GM23338 (cell line): ENCODE data around the gene PTPN21. TPM values are rescaled to one million over a fixed set of nuclear protein-coding genes. Genes with fewer than 3 reads are reported as not detected.

Source experiments
- ATAC-seq: fragments of 200-7000 bp; cut with Tn5 transposase; 3 replicates; pipeline ENCODE4 v1.9.1; 2020
- DNase-seq: peaks from one replicate; pipeline ENCODE4 v3.0.0-alpha.2; 2015; ENCODE audit warnings: low spot score
- H2AFZ ChIP-seq: fragments of 200-600 bp; sonication (generic); 2 replicates; pipeline ENCODE4 v1.8.0; 2016; ENCODE audit warnings: antibody characterized with exemption, mild to moderate bottlenecking, moderate library complexity
- H3F3A ChIP-seq: fragments of 200-600 bp; sonication (generic); replicated peaks from 2 replicates; pipeline ENCODE4 v1.8.0; 2017; ENCODE audit warnings: antibody characterized with exemption, mixed run types, low read depth
- H3K27ac ChIP-seq: fragments of 200-600 bp; sonication (generic); 2 replicates; pipeline ENCODE4 v1.6.1; 2016; ENCODE audit warnings: low read depth
- H3K27me3 ChIP-seq: fragments of 200-600 bp; sonication (generic); 2 replicates; pipeline ENCODE4 v1.8.0; 2016; ENCODE audit warnings: mild to moderate bottlenecking, mixed run types, moderate library complexity; ENCODE audit not compliant: insufficient read depth
- H3K36me3 ChIP-seq: fragments of 200-600 bp; sonication (generic); 2 replicates; pipeline ENCODE4 v1.8.0; 2016; ENCODE audit warnings: mild to moderate bottlenecking; ENCODE audit not compliant: insufficient read depth
- H3K4me1 ChIP-seq: fragments of 200-600 bp; sonication (generic); 2 replicates; pipeline ENCODE4 v1.8.0; 2016; ENCODE audit warnings: mild to moderate bottlenecking, moderate library complexity; ENCODE audit not compliant: insufficient read depth
- H3K4me2 ChIP-seq: fragments of 200-600 bp; sonication (generic); 2 replicates; pipeline ENCODE4 v1.7.1; 2017; ENCODE audit warnings: mixed run types
- H3K4me3 ChIP-seq: fragments of 200-600 bp; sonication (generic); 2 replicates; pipeline ENCODE4 v1.6.1; 2016; ENCODE audit warnings: mixed run types
- H3K79me2 ChIP-seq: fragments of 200-600 bp; sonication (generic); replicated peaks from 2 replicates; pipeline ENCODE4 v1.8.0; 2017; ENCODE audit warnings: mild to moderate bottlenecking; ENCODE audit not compliant: insufficient read depth
- H3K9me2 ChIP-seq: fragments of 200-600 bp; sonication (generic); 2 replicates; pipeline ENCODE4 v1.8.0; 2017; ENCODE audit not compliant: insufficient read depth
- H4K20me1 ChIP-seq: fragments of 200-600 bp; sonication (generic); replicated peaks from 2 replicates; pipeline ENCODE4 v1.8.0; 2017; ENCODE audit warnings: mild to moderate bottlenecking; ENCODE audit not compliant: insufficient read depth
- H3K27ac Mint-ChIP-seq: 2 replicates; pipeline ENCODE4 v1.8.0; 2020; ENCODE audit warnings: inconsistent platforms, mild to moderate bottlenecking, moderate library complexity, mixed read lengths
- H3K27me3 Mint-ChIP-seq: 3 replicates; pipeline ENCODE4 v1.8.0; 2022; ENCODE audit warnings: low read depth, mild to moderate bottlenecking, moderate library complexity, mixed read lengths, inconsistent platforms; ENCODE audit not compliant: insufficient read depth, poor library complexity
- H3K36me3 Mint-ChIP-seq: 3 replicates; pipeline ENCODE4 v1.8.0; 2021; ENCODE audit warnings: low read depth, mild to moderate bottlenecking, inconsistent platforms, moderate library complexity, mixed read lengths
- H3K4me1 Mint-ChIP-seq: 3 replicates; pipeline ENCODE4 v1.8.0; 2020; ENCODE audit warnings: mild to moderate bottlenecking, inconsistent platforms, mixed read lengths
- H3K4me3 Mint-ChIP-seq: 3 replicates; pipeline ENCODE4 v1.8.0; 2021; ENCODE audit warnings: moderate library complexity, mild to moderate bottlenecking, inconsistent platforms, mixed read lengths
- H3K9me3 Mint-ChIP-seq: 3 replicates; pipeline ENCODE4 v1.8.0; 2020; ENCODE audit warnings: moderate library complexity, mild to moderate bottlenecking, inconsistent platforms, mixed read lengths
- POLR2AphosphoS5 ChIP-seq: IDR thresholded peaks from 2 replicates; pipeline ENCODE4 v1.6.1; 2016; ENCODE audit warnings: antibody characterized with exemption, low read depth
- STAT1 ChIP-seq: IDR thresholded peaks from one replicate; pipeline ENCODE4 v1.6.1; 2016; ENCODE audit warnings: antibody characterized with exemption; ENCODE audit not compliant: unreplicated experiment
- ZNF114 ChIP-seq: fragments of 250-450 bp; sonication (Bioruptor Pico); IDR thresholded peaks from 2 replicates; pipeline ENCODE4 v1.5.0; 2020; ENCODE audit warnings: mild to moderate bottlenecking, moderate library complexity
- polyA plus RNA-seq: library from polyadenylated mRNA; unstranded; fragments of >200 nt; fragmentation: Nextera tagmentation; extraction: Ambion mirVana; gene quantifications from 2 replicates; pipeline ENCODE4 v1.2.1, GENCODE V29; 2016
- total RNA-seq: library from RNA; depleted of rRNA; stranded (reverse); fragments of >200 nt; shearing (Covaris generic); gene quantifications from 2 replicates; pipeline ENCODE4 v1.2.3, GENCODE V29; 2014
- TF ChIP-seq, protein P1 (sequence below): IDR thresholded peaks from one replicate; pipeline ENCODE4 v1.6.1; 2018; ENCODE audit warnings: antibody characterized with exemption; ENCODE audit not compliant: unreplicated experiment
- TF ChIP-seq, protein P2 (sequence below), 2 experiments: fragments of 200-600 bp in 1 of 2; sonication (generic) in 1 of 2; conservative IDR thresholded peaks; 2 replicates each; pipeline versions ENCODE4 v1.5.1 to v1.6.1; 2016 to 2017; ENCODE audit warnings: antibody characterized with exemption in 2 of 2, low read depth in 2 of 2, mild to moderate bottlenecking in 2 of 2, moderate library complexity in 1 of 2
- TF ChIP-seq, protein P3 (sequence below): fragments of 250-450 bp; sonication (Bioruptor Pico); IDR thresholded peaks from 2 replicates; pipeline ENCODE4 v1.5.0; 2020; ENCODE audit warnings: mild to moderate bottlenecking, moderate library complexity

Gene PTPN21
- total and polyA plus RNA-seq, 2 experiments from 2014 or later = 2.7 to 5.6 TPM

DNA sequence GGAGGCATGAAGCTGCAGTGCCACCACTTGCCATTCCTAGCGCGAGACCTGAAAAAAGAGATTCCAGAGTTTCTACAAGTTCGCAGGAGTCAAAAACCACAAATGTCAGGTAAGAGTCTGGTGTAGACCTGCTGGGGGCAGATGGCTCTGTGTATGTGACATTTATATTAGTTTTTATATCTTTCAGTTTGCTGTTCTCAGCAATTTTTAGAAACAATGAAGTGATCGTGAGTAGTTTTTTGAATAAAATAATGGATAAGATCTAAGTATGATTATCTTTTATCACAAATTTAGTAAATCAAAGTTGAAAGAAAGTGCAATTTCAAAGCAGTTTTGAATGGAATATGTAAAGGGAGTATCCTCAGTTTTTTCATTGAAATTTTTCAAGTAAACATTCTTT, 17.3 kb upstream of the PTPN21 start:
- Mint-ChIP-seq H3K36me3 (peaks cover 89% of the 10 kb centered on the region), H3K4me1 (no peaks in the 10 kb centered on the region), H3K27me3 (peaks cover 3% of the 10 kb centered on the region), H3K4me3 (no peak overlapping the region), H3K9me3 (no peaks in the 10 kb centered on the region), H3K27ac (no peak overlapping the region)
- Histone ChIP-seq H2AFZ (no peak overlapping the region), H3K4me3 (no peak overlapping the region), H3K27me3 (no peaks in the 10 kb centered on the region), H4K20me1 (peaks cover 9% of the 10 kb centered on the region), H3K4me1 (no peaks in the 10 kb centered on the region), H3K27ac (no peak overlapping the region), H3K4me2 (no peak overlapping the region), H3K9me2 (no peaks in the 10 kb centered on the region), H3K36me3 (peaks cover 72% of the 10 kb centered on the region), H3F3A (no peaks in the 10 kb centered on the region), H3K79me2 (peaks cover 4% of the 10 kb centered on the region; the same call in 1 of the 2 replicates)
- ATAC-seq = no peak
- TF ChIP-seq, protein P1, sequence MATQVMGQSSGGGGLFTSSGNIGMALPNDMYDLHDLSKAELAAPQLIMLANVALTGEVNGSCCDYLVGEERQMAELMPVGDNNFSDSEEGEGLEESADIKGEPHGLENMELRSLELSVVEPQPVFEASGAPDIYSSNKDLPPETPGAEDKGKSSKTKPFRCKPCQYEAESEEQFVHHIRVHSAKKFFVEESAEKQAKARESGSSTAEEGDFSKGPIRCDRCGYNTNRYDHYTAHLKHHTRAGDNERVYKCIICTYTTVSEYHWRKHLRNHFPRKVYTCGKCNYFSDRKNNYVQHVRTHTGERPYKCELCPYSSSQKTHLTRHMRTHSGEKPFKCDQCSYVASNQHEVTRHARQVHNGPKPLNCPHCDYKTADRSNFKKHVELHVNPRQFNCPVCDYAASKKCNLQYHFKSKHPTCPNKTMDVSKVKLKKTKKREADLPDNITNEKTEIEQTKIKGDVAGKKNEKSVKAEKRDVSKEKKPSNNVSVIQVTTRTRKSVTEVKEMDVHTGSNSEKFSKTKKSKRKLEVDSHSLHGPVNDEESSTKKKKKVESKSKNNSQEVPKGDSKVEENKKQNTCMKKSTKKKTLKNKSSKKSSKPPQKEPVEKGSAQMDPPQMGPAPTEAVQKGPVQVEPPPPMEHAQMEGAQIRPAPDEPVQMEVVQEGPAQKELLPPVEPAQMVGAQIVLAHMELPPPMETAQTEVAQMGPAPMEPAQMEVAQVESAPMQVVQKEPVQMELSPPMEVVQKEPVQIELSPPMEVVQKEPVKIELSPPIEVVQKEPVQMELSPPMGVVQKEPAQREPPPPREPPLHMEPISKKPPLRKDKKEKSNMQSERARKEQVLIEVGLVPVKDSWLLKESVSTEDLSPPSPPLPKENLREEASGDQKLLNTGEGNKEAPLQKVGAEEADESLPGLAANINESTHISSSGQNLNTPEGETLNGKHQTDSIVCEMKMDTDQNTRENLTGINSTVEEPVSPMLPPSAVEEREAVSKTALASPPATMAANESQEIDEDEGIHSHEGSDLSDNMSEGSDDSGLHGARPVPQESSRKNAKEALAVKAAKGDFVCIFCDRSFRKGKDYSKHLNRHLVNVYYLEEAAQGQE = no peak
- TF ChIP-seq, protein P2, sequence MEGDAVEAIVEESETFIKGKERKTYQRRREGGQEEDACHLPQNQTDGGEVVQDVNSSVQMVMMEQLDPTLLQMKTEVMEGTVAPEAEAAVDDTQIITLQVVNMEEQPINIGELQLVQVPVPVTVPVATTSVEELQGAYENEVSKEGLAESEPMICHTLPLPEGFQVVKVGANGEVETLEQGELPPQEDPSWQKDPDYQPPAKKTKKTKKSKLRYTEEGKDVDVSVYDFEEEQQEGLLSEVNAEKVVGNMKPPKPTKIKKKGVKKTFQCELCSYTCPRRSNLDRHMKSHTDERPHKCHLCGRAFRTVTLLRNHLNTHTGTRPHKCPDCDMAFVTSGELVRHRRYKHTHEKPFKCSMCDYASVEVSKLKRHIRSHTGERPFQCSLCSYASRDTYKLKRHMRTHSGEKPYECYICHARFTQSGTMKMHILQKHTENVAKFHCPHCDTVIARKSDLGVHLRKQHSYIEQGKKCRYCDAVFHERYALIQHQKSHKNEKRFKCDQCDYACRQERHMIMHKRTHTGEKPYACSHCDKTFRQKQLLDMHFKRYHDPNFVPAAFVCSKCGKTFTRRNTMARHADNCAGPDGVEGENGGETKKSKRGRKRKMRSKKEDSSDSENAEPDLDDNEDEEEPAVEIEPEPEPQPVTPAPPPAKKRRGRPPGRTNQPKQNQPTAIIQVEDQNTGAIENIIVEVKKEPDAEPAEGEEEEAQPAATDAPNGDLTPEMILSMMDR (conservative IDR thresholded peaks at IDR 0.05; ENCODE audit: low read depth in 2 of 2) = no peak
- no peak for TF ChIP-seq POLR2AphosphoS5
- no peak for DNase-seq

DNA sequence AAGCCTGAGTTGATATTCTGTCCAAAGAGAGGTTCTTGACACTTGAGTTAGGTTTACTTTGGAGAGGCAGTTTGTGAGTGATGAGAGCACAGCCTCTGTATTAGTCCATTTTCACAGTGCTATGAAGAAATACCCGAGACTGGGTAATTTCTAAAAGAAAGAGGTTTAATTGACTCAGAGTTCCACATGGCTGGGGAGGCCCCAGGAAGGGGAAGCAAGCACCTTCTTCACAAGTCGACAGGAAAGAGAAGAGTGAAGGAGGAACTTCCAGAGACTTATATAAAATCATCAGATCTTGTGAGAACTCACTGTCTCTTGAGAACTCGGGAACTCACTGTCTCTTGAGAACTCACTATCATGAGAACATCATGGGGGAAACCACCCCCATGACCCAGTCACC, 13.4 kb upstream of the PTPN21 start:
- no peak overlapping the region for H3K27ac ChIP-seq
- no peaks in the 10 kb centered on the region for H3K27me3 ChIP-seq
- Mint-ChIP-seq H3K36me3 (peaks cover 70% of the 10 kb centered on the region), H3K4me1 (peaks cover 11% of the 10 kb centered on the region), H3K4me3 (no peak overlapping the region), H3K27me3 (peaks cover 2% of the 10 kb centered on the region), H3K27ac (no peak overlapping the region), H3K9me3 (no peaks in the 10 kb centered on the region; the same call in 2 of the 3 replicates)
- no peak overlapping the region for H3K4me2 ChIP-seq
- DNase-seq (no peak), ATAC-seq (no peak)
- H3K36me3 ChIP-seq = peaks cover 49% of the 10 kb centered on the region
- H3K9me2 ChIP-seq = no peaks in the 10 kb centered on the region
- no peaks in the 10 kb centered on the region for H3F3A ChIP-seq
- peaks cover 37% of the 10 kb centered on the region for H3K79me2 ChIP-seq
- H3K4me1 ChIP-seq = peaks cover 5% of the 10 kb centered on the region
- peaks cover 13% of the 10 kb centered on the region; the same call in 1 of the 2 replicates for H4K20me1 ChIP-seq
- no peak overlapping the region for H3K4me3 ChIP-seq
- no peak overlapping the region for H2AFZ ChIP-seq
- TF ChIP-seq STAT1 (no peak), ZNF114 (CRISPR knock-in tag) (no peak)
- TF ChIP-seq, protein P1 = no peak
- TF ChIP-seq, protein P3, sequence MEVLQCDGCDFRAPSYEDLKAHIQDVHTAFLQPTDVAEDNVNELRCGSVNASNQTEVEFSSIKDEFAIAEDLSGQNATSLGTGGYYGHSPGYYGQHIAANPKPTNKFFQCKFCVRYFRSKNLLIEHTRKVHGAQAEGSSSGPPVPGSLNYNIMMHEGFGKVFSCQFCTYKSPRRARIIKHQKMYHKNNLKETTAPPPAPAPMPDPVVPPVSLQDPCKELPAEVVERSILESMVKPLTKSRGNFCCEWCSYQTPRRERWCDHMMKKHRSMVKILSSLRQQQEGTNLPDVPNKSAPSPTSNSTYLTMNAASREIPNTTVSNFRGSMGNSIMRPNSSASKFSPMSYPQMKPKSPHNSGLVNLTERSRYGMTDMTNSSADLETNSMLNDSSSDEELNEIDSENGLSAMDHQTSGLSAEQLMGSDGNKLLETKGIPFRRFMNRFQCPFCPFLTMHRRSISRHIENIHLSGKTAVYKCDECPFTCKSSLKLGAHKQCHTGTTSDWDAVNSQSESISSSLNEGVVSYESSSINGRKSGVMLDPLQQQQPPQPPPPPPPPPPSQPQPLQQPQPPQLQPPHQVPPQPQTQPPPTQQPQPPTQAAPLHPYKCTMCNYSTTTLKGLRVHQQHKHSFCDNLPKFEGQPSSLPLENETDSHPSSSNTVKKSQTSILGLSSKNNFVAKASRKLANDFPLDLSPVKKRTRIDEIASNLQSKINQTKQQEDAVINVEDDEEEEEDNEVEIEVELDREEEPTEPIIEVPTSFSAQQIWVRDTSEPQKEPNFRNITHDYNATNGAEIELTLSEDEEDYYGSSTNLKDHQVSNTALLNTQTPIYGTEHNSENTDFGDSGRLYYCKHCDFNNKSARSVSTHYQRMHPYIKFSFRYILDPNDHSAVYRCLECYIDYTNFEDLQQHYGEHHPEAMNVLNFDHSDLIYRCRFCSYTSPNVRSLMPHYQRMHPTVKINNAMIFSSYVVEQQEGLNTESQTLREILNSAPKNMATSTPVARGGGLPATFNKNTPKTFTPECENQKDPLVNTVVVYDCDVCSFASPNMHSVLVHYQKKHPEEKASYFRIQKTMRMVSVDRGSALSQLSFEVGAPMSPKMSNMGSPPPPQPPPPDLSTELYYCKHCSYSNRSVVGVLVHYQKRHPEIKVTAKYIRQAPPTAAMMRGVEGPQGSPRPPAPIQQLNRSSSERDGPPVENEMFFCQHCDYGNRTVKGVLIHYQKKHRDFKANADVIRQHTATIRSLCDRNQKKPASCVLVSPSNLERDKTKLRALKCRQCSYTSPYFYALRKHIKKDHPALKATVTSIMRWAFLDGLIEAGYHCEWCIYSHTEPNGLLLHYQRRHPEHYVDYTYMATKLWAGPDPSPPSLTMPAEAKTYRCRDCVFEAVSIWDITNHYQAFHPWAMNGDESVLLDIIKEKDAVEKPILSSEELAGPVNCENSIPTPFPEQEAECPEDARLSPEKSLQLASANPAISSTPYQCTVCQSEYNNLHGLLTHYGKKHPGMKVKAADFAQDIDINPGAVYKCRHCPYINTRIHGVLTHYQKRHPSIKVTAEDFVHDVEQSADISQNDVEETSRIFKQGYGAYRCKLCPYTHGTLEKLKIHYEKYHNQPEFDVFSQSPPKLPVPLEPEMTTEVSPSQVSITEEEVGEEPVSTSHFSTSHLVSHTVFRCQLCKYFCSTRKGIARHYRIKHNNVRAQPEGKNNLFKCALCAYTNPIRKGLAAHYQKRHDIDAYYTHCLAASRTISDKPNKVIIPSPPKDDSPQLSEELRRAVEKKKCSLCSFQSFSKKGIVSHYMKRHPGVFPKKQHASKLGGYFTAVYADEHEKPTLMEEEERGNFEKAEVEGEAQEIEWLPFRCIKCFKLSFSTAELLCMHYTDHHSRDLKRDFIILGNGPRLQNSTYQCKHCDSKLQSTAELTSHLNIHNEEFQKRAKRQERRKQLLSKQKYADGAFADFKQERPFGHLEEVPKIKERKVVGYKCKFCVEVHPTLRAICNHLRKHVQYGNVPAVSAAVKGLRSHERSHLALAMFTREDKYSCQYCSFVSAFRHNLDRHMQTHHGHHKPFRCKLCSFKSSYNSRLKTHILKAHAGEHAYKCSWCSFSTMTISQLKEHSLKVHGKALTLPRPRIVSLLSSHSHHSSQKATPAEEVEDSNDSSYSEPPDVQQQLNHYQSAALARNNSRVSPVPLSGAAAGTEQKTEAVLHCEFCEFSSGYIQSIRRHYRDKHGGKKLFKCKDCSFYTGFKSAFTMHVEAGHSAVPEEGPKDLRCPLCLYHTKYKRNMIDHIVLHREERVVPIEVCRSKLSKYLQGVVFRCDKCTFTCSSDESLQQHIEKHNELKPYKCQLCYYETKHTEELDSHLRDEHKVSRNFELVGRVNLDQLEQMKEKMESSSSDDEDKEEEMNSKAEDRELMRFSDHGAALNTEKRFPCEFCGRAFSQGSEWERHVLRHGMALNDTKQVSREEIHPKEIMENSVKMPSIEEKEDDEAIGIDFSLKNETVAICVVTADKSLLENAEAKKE (CRISPR knock-in tag) = no peak
